ENCODE results near the gene PLK2.

The PLK2 gene

GRCh38 chr5:58447226-58447625, 12.7 kb downstream of the PLK2 start:
- no peak for DNase-seq

- no peak for DNase-seq
Measured at GRCh38 chr5:58446024-58446423, 13.9 kb downstream of the PLK2 start.

- DNase-seq: no peak
Measured at GRCh38 chr5:58444805-58445204, 15.1 kb downstream of the PLK2 start.

GRCh38 chr5:58440901-58441460, 18.9 kb downstream of the PLK2 start:
- DNase-seq: no peak

- DNase-seq: no peak
Measured at GRCh38 chr5:58439094-58439644, 20.7 kb downstream of the PLK2 start.

- DNase-seq: no peak
Measured at GRCh38 chr5:58437661-58438060, 22.2 kb downstream of the PLK2 start.

GRCh38 chr5:58431832-58432231, 28.1 kb downstream of the PLK2 start:
- DNase-seq: no peak

GRCh38 chr5:58412932-58413331, 47.0 kb downstream of the PLK2 start:
- DNase-seq: no peak

- DNase-seq: no peak
Measured at GRCh38 chr5:58412081-58412480, 47.8 kb downstream of the PLK2 start.

GRCh38 chr5:58411372-58411771, 48.5 kb downstream of the PLK2 start:
- no peak for DNase-seq

GRCh38 chr5:58410441-58410840, 49.4 kb downstream of the PLK2 start:
- no peak for DNase-seq

- DNase-seq: no peak
Measured at GRCh38 chr5:58407042-58407719, 52.7 kb downstream of the PLK2 start.

- no peak for DNase-seq
Measured at GRCh38 chr5:58406394-58406793, 53.5 kb downstream of the PLK2 start.

GRCh38 chr5:58405175-58405574, 54.7 kb downstream of the PLK2 start:
- no peak for DNase-seq

GRCh38 chr5:58404734-58405133, 55.2 kb downstream of the PLK2 start:
- DNase-seq: no peak
